Mammary epithelial cell (primary cell): ENCODE measurements around the gene TPGS1.
A peak's percentile ranks its signal among the peaks of the same experiment; 100 is the strongest.

Experiments
- CTCF ChIP-seq, 2 donors: IDR thresholded peaks in 1 of 2; conservative IDR thresholded peaks in 1 of 2; 2 replicates each; pipeline ENCODE4 v1.5.1; 2011 to 2012; ENCODE audit warnings: inconsistent platforms in 2 of 2, low read length in 2 of 2, mild to moderate bottlenecking in 2 of 2, control low read depth in 1 of 2, low read depth in 1 of 2; ENCODE audit not compliant: insufficient read depth in 1 of 2; ENCODE audit errors: extremely low read depth in 1 of 2
- EZH2 ChIP-seq: IDR thresholded peaks from 2 replicates; pipeline ENCODE4 v1.6.1; 2012; ENCODE audit warnings: low read length, inconsistent platforms, borderline replicate concordance

DNA sequence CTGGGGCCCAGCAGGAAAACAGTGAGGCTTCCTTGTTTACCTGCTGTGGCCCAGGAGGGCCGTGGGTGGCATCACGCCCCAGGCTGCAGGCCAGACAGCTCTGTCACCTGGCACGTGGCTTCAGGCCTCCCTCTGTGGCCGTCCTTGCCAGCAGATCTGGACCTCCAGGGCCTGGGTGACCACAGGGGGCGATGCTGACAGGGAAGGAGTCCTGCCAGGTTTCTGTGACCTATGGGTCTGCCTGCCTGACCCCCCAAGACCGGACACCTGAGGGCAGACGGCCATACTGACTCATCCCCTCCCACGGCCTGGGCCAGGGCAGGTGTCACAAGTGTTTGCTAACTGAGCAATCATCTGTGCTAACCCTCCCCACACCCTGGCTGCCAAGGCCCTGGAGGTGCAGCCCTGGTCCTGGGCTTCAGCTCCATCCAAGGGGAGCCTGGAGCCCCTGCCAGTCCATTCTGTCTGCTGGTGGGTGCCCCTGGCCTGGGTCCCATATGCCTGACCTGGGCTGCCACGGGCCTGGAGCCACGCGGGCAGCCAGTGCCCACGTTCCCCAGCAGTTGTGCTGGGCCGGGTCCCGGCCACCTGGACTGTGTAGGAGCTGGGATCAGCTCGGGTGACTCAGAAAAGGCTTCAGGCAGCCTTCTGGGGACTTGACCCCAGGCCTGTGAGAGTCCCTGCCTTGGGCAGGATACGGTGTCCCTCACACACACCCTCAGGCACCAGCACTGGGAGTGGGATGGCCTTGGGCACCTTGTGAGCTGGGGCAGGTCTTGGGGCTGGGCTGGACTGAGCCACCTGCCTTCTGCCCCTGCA lies 27.9 kb downstream of the TPGS1 start:
- TF ChIP-seq CTCF (conservative IDR thresholded peaks at IDR 0.05 in 1 of 2, IDR thresholded peaks at IDR 0.05 in 1 of 2; ENCODE audit: extremely low read depth in 1 of 2, insufficient read depth in 1 of 2, low read depth in 1 of 2, low read length in 2 of 2) (peak; percentile 2 to 9), EZH2 (no peak)
